ENCODE measurements around the gene TMEM151A. TPM values are rescaled to one million over a fixed set of nuclear protein-coding genes. Genes with fewer than 3 reads are reported as not detected.

The TMEM151A gene
- total RNA-seq, 2 experiments from 2014 or later: not detected

- POLR2A ChIA-PET: interaction anchor here (0.6 kb wide), 1 partner anchor 46 kb away, joined by 3 read pairs; the partner anchor contains the start of gene YIF1A
These were observed 43.1 kb downstream of the TMEM151A start for GRCh38 chr11:66334605-66335442.

GRCh38 chr11:66335531-66336233, 44.0 kb downstream of the TMEM151A start:
- no peaks in the 10 kb centered on the region for H3K9me3 Mint-ChIP-seq
- H3K36me3 Mint-ChIP-seq (ENCODE audit: low read depth): peaks cover 13% of the 10 kb centered on the region
- peaks cover 19% of the 10 kb centered on the region for H3K4me1 Mint-ChIP-seq
- peak overlapping the region; percentile 71 for H3K27ac Mint-ChIP-seq
- POLR2A ChIA-PET: interaction anchor here (0.6 kb wide), 1 partner anchor 47 kb away, joined by 3 read pairs; the partner anchor contains the start of gene YIF1A
- CTCF ChIA-PET: interaction anchor here (0.6 to 2.8 kb wide), 8 partner anchors 9 to 103 kb away, joined by 3 to 17 read pairs (median 4); partner anchors contain the start of genes BRMS1, MRPL11 and YIF1A
- H3K27me3 Mint-ChIP-seq: no peaks in the 10 kb centered on the region
- no peak for DNase-seq
- H3K4me3 Mint-ChIP-seq: no peak overlapping the region

More at GRCh38 chr11:66334605-66335442, 43.1 kb downstream of the TMEM151A start:
- Mint-ChIP-seq H3K27ac (peak overlapping the region; percentile 71), H3K4me3 (no peak overlapping the region), H3K36me3 (ENCODE audit: low read depth) (peaks cover 13% of the 10 kb centered on the region), H3K27me3 (no peaks in the 10 kb centered on the region), H3K9me3 (no peaks in the 10 kb centered on the region), H3K4me1 (peaks cover 19% of the 10 kb centered on the region)
- CTCF ChIA-PET: interaction anchor here (0.7 to 2.8 kb wide), 8 partner anchors 10 to 239 kb away, joined by 3 to 17 read pairs (median 4); partner anchors contain the start of genes BRMS1 and YIF1A
- DNase-seq: no peak

- Mint-ChIP-seq H3K27me3 (no peaks in the 10 kb centered on the region), H3K4me3 (peak within 1 kb of the TSS; percentile 27), H3K36me3 (ENCODE audit: low read depth) (peaks cover 18% of the 10 kb centered on the region), H3K4me1 (peaks cover 20% of the 10 kb centered on the region), H3K9me3 (no peaks in the 10 kb centered on the region), H3K27ac (peak within 1 kb of the TSS; percentile 71)
- CTCF ChIA-PET: interaction anchor here (0.6 to 2.8 kb wide), 8 partner anchors 8 to 103 kb away, joined by 3 to 17 read pairs (median 4); partner anchors contain the start of genes BRMS1, MRPL11 and YIF1A
- DNase-seq: peak; percentile 49
- POLR2A ChIA-PET: no interaction called here
These were observed 44.8 kb downstream of the TMEM151A start, which contains the start of gene RIN1 for GRCh38 chr11:66336234-66337102. Gene RIN1 (minus strand): TSS chr11:66336434. CDS start chr11:66336402, 32 bp downstream.

GRCh38 chr11:66337103-66337899, 45.6 kb downstream of the TMEM151A start:
- POLR2A ChIA-PET: no interaction called here
- CTCF ChIA-PET: interaction anchor here (0.6 to 2.5 kb wide), 6 partner anchors 13 to 137 kb away, joined by 3 to 17 read pairs (median 4); partner anchors contain the start of gene MRPL11
- DNase-seq: no peak
- Mint-ChIP-seq H3K9me3 (no peaks in the 10 kb centered on the region), H3K27ac (peak overlapping the region; percentile 50), H3K27me3 (no peaks in the 10 kb centered on the region), H3K36me3 (ENCODE audit: low read depth) (peaks cover 23% of the 10 kb centered on the region), H3K4me1 (peaks cover 24% of the 10 kb centered on the region), H3K4me3 (no peak overlapping the region)

GRCh38 chr11:66338276-66339161, 46.8 kb downstream of the TMEM151A start:
- Mint-ChIP-seq H3K9me3 (no peaks in the 10 kb centered on the region), H3K27ac (peak overlapping the region; percentile 58), H3K27me3 (no peaks in the 10 kb centered on the region), H3K4me1 (peaks cover 32% of the 10 kb centered on the region), H3K4me3 (no peak overlapping the region), H3K36me3 (ENCODE audit: low read depth) (peaks cover 26% of the 10 kb centered on the region)
- CTCF ChIA-PET: interaction anchor here (0.9 to 1.0 kb wide), 3 partner anchors 9 to 50 kb away, joined by 3 to 7 read pairs (median 3); partner anchors contain the start of gene B4GAT1
- no peak for DNase-seq
- POLR2A ChIA-PET: no interaction called here

- Mint-ChIP-seq H3K27ac (peak overlapping the region; percentile 58), H3K4me1 (peaks cover 39% of the 10 kb centered on the region), H3K9me3 (no peaks in the 10 kb centered on the region), H3K27me3 (no peaks in the 10 kb centered on the region), H3K36me3 (ENCODE audit: low read depth) (peaks cover 26% of the 10 kb centered on the region), H3K4me3 (no peak overlapping the region)
- ChIA-PET CTCF (interaction anchor here (0.9 kb wide), 1 partner anchor 9 kb away, joined by 3 read pairs; the partner anchor contains the start of gene B4GAT1), POLR2A (no interaction called here)
- no peak for DNase-seq
These were observed 47.5 kb downstream of the TMEM151A start for GRCh38 chr11:66339162-66339675.

GRCh38 chr11:66339686-66340483, 48.2 kb downstream of the TMEM151A start:
- H3K4me3 Mint-ChIP-seq: no peak overlapping the region
- ChIA-PET CTCF (interaction anchor here (0.9 to 1.2 kb wide), 3 partner anchors 8 to 24 kb away, joined by 3 to 6 read pairs (median 6); partner anchors contain the start of gene B4GAT1), POLR2A (no interaction called here)

GRCh38 chr11:66340596-66341501, 49.2 kb downstream of the TMEM151A start:
- ChIA-PET POLR2A (no interaction called here), CTCF (interaction anchor here (1.1 to 1.3 kb wide), 5 partner anchors 10 to 31 kb away, joined by 4 to 6 read pairs (median 5); no protein-coding TSS in a partner anchor)
- Mint-ChIP-seq H3K27me3 (no peaks in the 10 kb centered on the region), H3K27ac (no peak overlapping the region), H3K36me3 (ENCODE audit: low read depth) (peaks cover 29% of the 10 kb centered on the region), H3K4me1 (peaks cover 51% of the 10 kb centered on the region), H3K4me3 (no peak overlapping the region), H3K9me3 (no peaks in the 10 kb centered on the region)
- DNase-seq: no peak

More at GRCh38 chr11:66339686-66340483, 48.2 kb downstream of the TMEM151A start:
- no peak for DNase-seq
- peaks cover 44% of the 10 kb centered on the region for H3K4me1 Mint-ChIP-seq
- H3K9me3 Mint-ChIP-seq: no peaks in the 10 kb centered on the region
- H3K36me3 Mint-ChIP-seq (ENCODE audit: low read depth): peaks cover 28% of the 10 kb centered on the region
- H3K27me3 Mint-ChIP-seq: no peaks in the 10 kb centered on the region
- no peak overlapping the region for H3K27ac Mint-ChIP-seq

GRCh38 chr11:66341502-66342126, 49.9 kb downstream of the TMEM151A start:
- ChIA-PET CTCF (interaction anchor here (1.1 to 1.5 kb wide), 4 partner anchors 12 to 31 kb away, joined by 4 to 5 read pairs (median 4); no protein-coding TSS in a partner anchor), POLR2A (no interaction called here)
- H3K4me1 Mint-ChIP-seq: peaks cover 50% of the 10 kb centered on the region
- H3K9me3 Mint-ChIP-seq: no peaks in the 10 kb centered on the region
- H3K27ac Mint-ChIP-seq: no peak overlapping the region
- H3K36me3 Mint-ChIP-seq (ENCODE audit: low read depth): peaks cover 29% of the 10 kb centered on the region
- H3K4me3 Mint-ChIP-seq: no peak overlapping the region
- no peak for DNase-seq
- H3K27me3 Mint-ChIP-seq: no peaks in the 10 kb centered on the region

Data from activated CD4-positive, alpha-beta T cell treated with anti-CD3 and anti-CD28 coated beads, Interleukin-2, amount 10 ng/mL, durations not matched to agents 7 days and 5 days (primary cell).